Body of pancreas (tissue), 4 donors: ENCODE data around the gene STOML2. TPM values are rescaled to one million over a fixed set of nuclear protein-coding genes. Genes with fewer than 3 reads are reported as not detected.

Experiments used
- ATAC-seq: fragments of 150-250 bp; one replicate; pipeline ENCODE4 v1.9.1; 2016
- DNase-seq, 4 donors: peaks; one replicate each; pipeline ENCODE4 v3.0.0-alpha.2; 2019
- H3K27ac ChIP-seq, 4 donors: fragments of 200-600 bp; sonication (generic); 1 replicate in 3 of 4; 2 replicates in 1 of 4; pipeline versions ENCODE4 v1.5.1 to v1.6.1; 2016 to 2019; ENCODE audit warnings: mild to moderate bottlenecking in 1 of 4, mixed read lengths in 1 of 4, moderate library complexity in 1 of 4
- H3K27me3 ChIP-seq, 2 donors: fragments of 200-600 bp; sonication (generic); one replicate each; pipeline ENCODE4 v1.6.0; 2016; ENCODE audit warnings: mild to moderate bottlenecking in 1 of 2
- H3K36me3 ChIP-seq, 2 donors: fragments of 200-600 bp; sonication (generic); replicated peaks in 1 of 2; 2 replicates each; pipeline ENCODE4 v1.5.1; 2016; ENCODE audit warnings: low read depth in 2 of 2; ENCODE audit not compliant: insufficient read depth in 1 of 2
- H3K4me1 ChIP-seq: fragments of 200-600 bp; sonication (generic); one replicate; pipeline ENCODE4 v1.6.0; 2016
- H3K4me3 ChIP-seq, 2 donors: fragments of 200-600 bp; sonication (generic); 1 replicate in 1 of 2; 2 replicates in 1 of 2; pipeline ENCODE4 v1.5.1; 2016 to 2019
- H3K9me3 ChIP-seq, 3 donors: fragments of 200-600 bp; sonication (generic); 1 replicate in 2 of 3; 2 replicates in 1 of 3; pipeline ENCODE4 v1.5.1; 2016
- POLR2A ChIP-seq, 3 donors: fragments of 450-650 bp; IDR thresholded peaks; one replicate each; pipeline ENCODE4 v1.6.1; 2016; ENCODE audit warnings: antibody characterized with exemption in 3 of 3, mild to moderate bottlenecking in 2 of 3
- WGBS, 2 donors: methylation state at CpG; one replicate each; pipeline ENCODE4 v1.1.5; 2017; 5-methylcytosine and 5-hydroxymethylcytosine counted together
- intact Hi-C: fragments of 100-400 bp; cut with DNase I; formaldehyde crosslinking; loops from one replicate; pipeline ENCODE4 v1.15.1; 2023
- total RNA-seq, 2 donors: library from RNA; depleted of rRNA; stranded (reverse); fragments of >200 nt; gene quantifications; one replicate each; pipeline ENCODE4 v1.1.0, GENCODE V29; 2016
- TF ChIP-seq, protein P1 (sequence below), 7 experiments: fragments of 450-650 bp in 4 of 7; fragments of 200-600 bp in 3 of 7; sonication (generic) in 3 of 7; IDR thresholded peaks; one replicate each; pipeline ENCODE4 v1.5.1; 2016 to 2019; ENCODE audit warnings: antibody characterized with exemption in 7 of 7

Gene STOML2
- total RNA-seq, 2 donors from 2014 or later = 38.9 to 43.6 TPM

DNA sequence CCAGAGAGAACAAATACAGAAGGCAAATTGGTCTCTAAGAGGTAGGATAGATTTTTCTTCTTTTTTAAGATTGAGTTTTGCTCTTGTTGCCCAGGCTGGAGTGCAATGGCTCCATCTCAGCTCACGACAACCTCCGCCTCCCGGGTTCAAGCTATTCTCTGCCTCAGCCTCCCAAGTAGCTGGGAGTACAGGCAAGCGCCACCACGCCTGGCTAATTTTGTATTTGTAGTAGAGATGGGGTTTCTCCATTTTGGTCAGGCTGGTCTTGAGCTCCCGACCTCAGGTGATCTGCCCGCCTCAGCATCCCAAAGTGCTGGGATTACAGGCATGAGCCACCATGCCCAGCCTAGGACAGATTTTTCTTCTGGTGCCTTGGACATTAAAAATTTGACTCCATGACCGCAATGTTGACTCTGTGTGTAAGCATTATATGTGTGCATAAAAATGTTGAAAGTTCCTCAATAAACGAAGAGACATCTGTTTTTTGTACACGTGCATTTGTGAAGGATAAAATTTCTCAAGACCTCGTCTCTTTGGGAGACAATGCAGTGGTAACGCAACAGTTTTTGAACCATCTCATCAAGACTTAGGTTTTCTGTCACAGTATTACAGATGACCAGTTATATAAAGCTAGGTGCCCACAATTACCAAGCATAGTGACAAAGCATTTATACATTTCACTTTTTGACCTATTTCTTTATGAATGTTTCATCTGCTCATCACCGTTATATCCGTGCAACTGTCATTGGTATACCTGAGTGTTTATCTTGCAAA, 47.9 kb downstream of the STOML2 start:
- no peak for TF ChIP-seq POLR2A (IDR thresholded peaks at IDR 0.05)
- TF ChIP-seq, protein P1, sequence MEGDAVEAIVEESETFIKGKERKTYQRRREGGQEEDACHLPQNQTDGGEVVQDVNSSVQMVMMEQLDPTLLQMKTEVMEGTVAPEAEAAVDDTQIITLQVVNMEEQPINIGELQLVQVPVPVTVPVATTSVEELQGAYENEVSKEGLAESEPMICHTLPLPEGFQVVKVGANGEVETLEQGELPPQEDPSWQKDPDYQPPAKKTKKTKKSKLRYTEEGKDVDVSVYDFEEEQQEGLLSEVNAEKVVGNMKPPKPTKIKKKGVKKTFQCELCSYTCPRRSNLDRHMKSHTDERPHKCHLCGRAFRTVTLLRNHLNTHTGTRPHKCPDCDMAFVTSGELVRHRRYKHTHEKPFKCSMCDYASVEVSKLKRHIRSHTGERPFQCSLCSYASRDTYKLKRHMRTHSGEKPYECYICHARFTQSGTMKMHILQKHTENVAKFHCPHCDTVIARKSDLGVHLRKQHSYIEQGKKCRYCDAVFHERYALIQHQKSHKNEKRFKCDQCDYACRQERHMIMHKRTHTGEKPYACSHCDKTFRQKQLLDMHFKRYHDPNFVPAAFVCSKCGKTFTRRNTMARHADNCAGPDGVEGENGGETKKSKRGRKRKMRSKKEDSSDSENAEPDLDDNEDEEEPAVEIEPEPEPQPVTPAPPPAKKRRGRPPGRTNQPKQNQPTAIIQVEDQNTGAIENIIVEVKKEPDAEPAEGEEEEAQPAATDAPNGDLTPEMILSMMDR (IDR thresholded peaks at IDR 0.05) = no peak
- H3K4me1 ChIP-seq = no peaks in the 10 kb centered on the region
- no peaks in the 10 kb centered on the region for H3K9me3 ChIP-seq
- intact Hi-C loops = no loop called here
- H3K27me3 ChIP-seq = no peaks in the 10 kb centered on the region
- no peak for ATAC-seq
- 95 to 97% methylated on average over 14 of the region's 14 CpGs for WGBS, 2 donors
- no peak overlapping the region for H3K4me3 ChIP-seq
- H3K36me3 ChIP-seq = peaks cover 16 to 41% of the 10 kb centered on the region in 2 donors
- no peak for DNase-seq
- no peak overlapping the region for H3K27ac ChIP-seq

DNA sequence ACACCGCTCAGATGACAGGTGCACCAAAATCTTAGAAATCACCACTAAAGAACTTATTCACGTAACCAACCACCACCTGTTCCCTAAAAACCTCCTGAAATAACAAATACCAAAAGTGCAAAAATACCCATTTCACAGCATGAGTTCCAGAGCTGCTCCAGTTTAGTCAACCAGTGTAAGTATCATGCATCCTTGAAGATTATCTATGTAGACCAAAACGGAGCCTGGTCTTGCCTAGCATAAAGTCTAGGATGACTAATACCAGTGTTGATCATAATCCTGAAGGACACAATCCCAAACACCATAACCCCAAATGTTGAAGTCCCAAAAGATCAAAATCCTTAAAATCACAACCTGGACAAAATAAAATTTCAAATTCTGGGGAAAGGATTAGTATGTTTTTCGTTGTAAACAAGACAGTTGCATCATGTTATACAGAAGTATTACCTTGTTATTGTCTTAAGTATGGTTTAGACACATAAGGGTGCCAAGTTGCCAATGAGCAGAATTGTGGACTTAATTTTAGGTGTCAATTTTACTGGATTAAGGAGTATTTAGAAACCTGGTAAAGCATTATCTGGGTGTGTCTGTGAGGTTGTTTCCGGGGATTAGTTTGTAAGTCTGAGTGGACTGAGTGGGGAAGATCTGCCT, 48.6 kb downstream of the STOML2 start:
- intact Hi-C loops = no loop called here
- no peaks in the 10 kb centered on the region for H3K4me1 ChIP-seq
- H3K9me3 ChIP-seq = no peaks in the 10 kb centered on the region
- TF ChIP-seq, protein P1 (IDR thresholded peaks at IDR 0.05) = no peak
- TF ChIP-seq POLR2A (IDR thresholded peaks at IDR 0.05) = no peak
- H3K4me3 ChIP-seq = no peak overlapping the region
- ATAC-seq (no peak), DNase-seq (no peak)
- WGBS, 2 donors = 55 to 72% methylated on average over 5 of the region's 5 CpGs
- peaks cover 16 to 34% of the 10 kb centered on the region in 2 donors for H3K36me3 ChIP-seq
- H3K27me3 ChIP-seq = no peaks in the 10 kb centered on the region
- H3K27ac ChIP-seq = no peak overlapping the region

DNA sequence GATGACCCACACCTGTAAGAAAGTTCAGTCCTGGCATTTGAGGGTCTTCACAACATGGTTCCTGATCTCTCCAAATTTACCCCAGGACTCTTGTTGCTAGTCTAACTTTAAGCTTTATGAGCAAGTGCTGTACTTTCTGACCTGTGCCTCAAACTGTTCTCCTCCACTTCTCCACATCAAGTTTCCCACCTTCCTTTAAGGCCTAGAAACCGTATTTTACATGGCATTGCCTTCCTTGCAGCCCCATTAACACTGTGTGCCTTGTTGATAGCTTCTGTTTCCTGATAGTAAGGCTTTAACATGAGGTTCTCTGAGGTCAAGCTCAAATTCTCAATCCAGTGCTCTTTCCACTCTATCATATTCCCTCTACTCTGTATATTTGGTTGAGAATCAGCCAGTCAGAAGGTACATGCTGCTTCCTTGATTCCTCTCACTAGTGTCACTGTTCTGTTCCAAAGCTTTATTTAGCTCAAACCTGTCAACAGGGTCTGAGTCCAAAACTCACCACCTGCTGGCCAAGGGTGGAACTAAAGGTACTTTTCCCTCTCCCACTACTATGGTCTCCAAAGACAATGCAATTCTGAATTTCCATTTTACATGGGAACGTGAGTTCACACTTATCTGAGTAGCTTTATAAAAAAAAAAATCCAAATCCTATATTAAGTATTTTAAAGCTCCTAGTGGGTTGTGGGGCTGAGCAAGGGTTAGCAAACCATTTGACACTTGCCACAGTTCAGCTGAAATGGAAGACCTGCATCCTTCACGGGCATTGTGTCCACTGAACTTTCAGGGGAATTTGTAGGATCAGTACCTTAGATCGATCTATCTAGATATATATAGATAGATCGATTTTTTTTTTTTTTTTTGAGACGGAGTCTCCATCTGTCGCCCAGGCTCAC, 51.6 kb downstream of the STOML2 start:
- peak; percentile 84 for ATAC-seq
- intact Hi-C loops = no loop called here
- Histone ChIP-seq H3K27me3 (no peaks in the 10 kb centered on the region), H3K4me1 (no peaks in the 10 kb centered on the region), H3K9me3 (no peaks in the 10 kb centered on the region), H3K4me3 (no peak overlapping the region), H3K27ac (peak overlapping the region in 1 of 4 donors; percentile 16), H3K36me3 (peaks cover 0 to 14% of the 10 kb centered on the region in 2 donors)
- DNase-seq = peak; percentile 44 to 62 (median 52)
- 71 to 80% methylated on average over 7 of the region's 7 CpGs for WGBS, 2 donors
- TF ChIP-seq, protein P1 (IDR thresholded peaks at IDR 0.05) = peak; percentile 21 to 66 (median 59)
- TF ChIP-seq POLR2A (IDR thresholded peaks at IDR 0.05) = no peak

Other genes with a start within 250 kb of the STOML2 start
- under 1 TPM in 1 of 2 donors, not detected in 1; 0.26 TPM for gene PHF24, start 144.8 kb downstream of the STOML2 start, total RNA-seq
- 1 to 10 TPM; 5.3 to 5.7 TPM for gene DNAJB5, start 113.4 kb downstream of the STOML2 start, total RNA-seq
- 100 to 1,000 TPM in 1 of 2 donors, 10 to 100 TPM in 1; 63.6 to 118 TPM for gene VCP, start 30.5 kb downstream of the STOML2 start, total RNA-seq
- 10 to 100 TPM in 1 of 2 donors, 1 to 10 TPM in 1; 6.0 to 29.3 TPM for gene FANCG, start 23.2 kb downstream of the STOML2 start, total RNA-seq
- gene PIGO, start 6.5 kb downstream of the STOML2 start, total RNA-seq = 10 to 100 TPM; 12.5 to 15.0 TPM
- 1 to 10 TPM; 2.3 to 6.6 TPM for gene ATOSB, start 12.7 kb upstream of the STOML2 start, total RNA-seq
- gene UNC13B, start 58.9 kb upstream of the STOML2 start, total RNA-seq = 10 to 100 TPM; 20.2 to 29.3 TPM